ENCODE results near the gene TAF6L. TPM values are rescaled to one million over a fixed set of nuclear protein-coding genes. Genes with fewer than 3 reads are reported as not detected.
"Not testable (repeated sequence)": the region's sequence is repeated elsewhere in the genome, so short reads cannot be mapped to it uniquely, and the experiment has no call there.

The TAF6L gene
- total RNA-seq, 1 experiment from 2014 or later, result 40.2 TPM

DNA sequence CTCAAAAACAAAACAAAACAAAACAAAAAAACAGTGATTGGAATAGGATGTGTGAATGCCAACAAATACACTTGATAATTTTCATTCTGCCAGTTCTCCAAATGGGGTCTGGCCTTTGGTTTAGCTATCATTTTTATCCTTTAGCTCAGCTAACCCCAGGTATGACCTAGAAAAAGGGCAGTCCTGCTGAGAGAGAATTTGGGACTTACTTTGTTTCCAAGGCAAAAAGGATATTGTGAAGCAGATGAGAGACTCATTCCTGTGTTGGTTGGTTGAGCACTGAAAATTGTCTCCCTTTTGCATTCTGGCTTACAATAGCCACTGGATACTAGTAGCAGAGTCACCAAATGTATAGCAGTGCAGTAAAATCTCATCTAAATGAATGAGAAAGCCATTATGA, 34.0 kb upstream of the TAF6L start:
- BruUV-seq (replicated peaks), result no TSS peak
- no peak for DNase-seq
- H4K20me1 ChIP-seq (ENCODE audit: low read length), result no peaks in the 10 kb centered on the region
- CTCF ChIA-PET, result no interaction called here
- no peak for ATAC-seq
- no peaks in the 10 kb centered on the region for H3K9me3 ChIP-seq (ENCODE audit: low read length)
- no peak overlapping the region for H3K9ac ChIP-seq (ENCODE audit: low read length)
- H3K4me3 ChIP-seq (ENCODE audit: low read length), result no peak overlapping the region
- POLR2A ChIA-PET (ENCODE audit: unreplicated experiment), result interaction anchor here (0.6 kb wide), 1 partner anchor 17 kb away, joined by 4 read pairs; the partner anchor contains the start of gene ZBTB3
- no peak overlapping the region for H3K27ac ChIP-seq (ENCODE audit: low read length)
- TF ChIP-seq, protein P1, sequence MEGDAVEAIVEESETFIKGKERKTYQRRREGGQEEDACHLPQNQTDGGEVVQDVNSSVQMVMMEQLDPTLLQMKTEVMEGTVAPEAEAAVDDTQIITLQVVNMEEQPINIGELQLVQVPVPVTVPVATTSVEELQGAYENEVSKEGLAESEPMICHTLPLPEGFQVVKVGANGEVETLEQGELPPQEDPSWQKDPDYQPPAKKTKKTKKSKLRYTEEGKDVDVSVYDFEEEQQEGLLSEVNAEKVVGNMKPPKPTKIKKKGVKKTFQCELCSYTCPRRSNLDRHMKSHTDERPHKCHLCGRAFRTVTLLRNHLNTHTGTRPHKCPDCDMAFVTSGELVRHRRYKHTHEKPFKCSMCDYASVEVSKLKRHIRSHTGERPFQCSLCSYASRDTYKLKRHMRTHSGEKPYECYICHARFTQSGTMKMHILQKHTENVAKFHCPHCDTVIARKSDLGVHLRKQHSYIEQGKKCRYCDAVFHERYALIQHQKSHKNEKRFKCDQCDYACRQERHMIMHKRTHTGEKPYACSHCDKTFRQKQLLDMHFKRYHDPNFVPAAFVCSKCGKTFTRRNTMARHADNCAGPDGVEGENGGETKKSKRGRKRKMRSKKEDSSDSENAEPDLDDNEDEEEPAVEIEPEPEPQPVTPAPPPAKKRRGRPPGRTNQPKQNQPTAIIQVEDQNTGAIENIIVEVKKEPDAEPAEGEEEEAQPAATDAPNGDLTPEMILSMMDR (conservative IDR thresholded peaks at IDR 0.05; ENCODE audit: low read depth, low read length), result no peak
- TF ChIP-seq EZH2 (IDR thresholded peaks at IDR 0.05; ENCODE audit: low read length, unreplicated experiment) (no peak), EZH2phosphoT487 (IDR thresholded peaks at IDR 0.05; ENCODE audit: borderline replicate concordance, low read length) (no peak)
- no peaks in the 10 kb centered on the region for H3K27me3 ChIP-seq (ENCODE audit: low read length)
- H2AFZ ChIP-seq (ENCODE audit: low read length), result no peak overlapping the region
- H3K36me3 ChIP-seq (ENCODE audit: low read depth, low read length), result peaks cover 37% of the 10 kb centered on the region
- H3K4me1 ChIP-seq (ENCODE audit: insufficient read depth, low read length), result no peaks in the 10 kb centered on the region
- intact Hi-C loops (cut with micrococcal nuclease), result no loop called here
- H3K4me2 ChIP-seq (ENCODE audit: low read length), result no peak overlapping the region
- peaks cover 14% of the 10 kb centered on the region; the same call in 1 of the 2 replicates for H3K79me2 ChIP-seq (ENCODE audit: low read length)
- H3F3A ChIP-seq (ENCODE audit: low read length, unreplicated experiment), result no peaks in the 10 kb centered on the region
- no peaks in the 10 kb centered on the region for H3K9me2 ChIP-seq (replicated peaks; ENCODE audit: low read length)

GRCh38 chr11:62747475-62748160, 23.6 kb upstream of the TAF6L start:
- ChIA-PET POLR2A (ENCODE audit: unreplicated experiment) (no interaction called here), CTCF (interaction anchor here (0.6 kb wide), 1 partner anchor 67 kb away, joined by 4 read pairs; no protein-coding TSS in a partner anchor)
- H3K4me2 ChIP-seq (ENCODE audit: low read length), result no peak overlapping the region
- TF ChIP-seq EZH2phosphoT487 (IDR thresholded peaks at IDR 0.05; ENCODE audit: borderline replicate concordance, low read length), result no peak
- no peak for TF ChIP-seq EZH2 (IDR thresholded peaks at IDR 0.05; ENCODE audit: low read length, unreplicated experiment)
- TF ChIP-seq, protein P1 (conservative IDR thresholded peaks at IDR 0.05; ENCODE audit: low read depth, low read length), result no peak
- ATAC-seq (0 out of 2 replicates have a peak, but pooled peaks have one; percentile 22), DNase-seq (no peak)
- H2AFZ ChIP-seq (ENCODE audit: low read length), result no peak overlapping the region
- H3F3A ChIP-seq (ENCODE audit: low read length, unreplicated experiment), result no peaks in the 10 kb centered on the region
- no peak overlapping the region for H3K27ac ChIP-seq (ENCODE audit: low read length)
- H3K4me3 ChIP-seq (ENCODE audit: low read length), result no peak overlapping the region
- no peak overlapping the region for H3K9ac ChIP-seq (ENCODE audit: low read length)
- no peaks in the 10 kb centered on the region for H3K9me3 ChIP-seq (ENCODE audit: low read length)
- intact Hi-C loops (cut with micrococcal nuclease), result no loop called here
- BruUV-seq (replicated peaks), result no TSS peak
- H4K20me1 ChIP-seq (ENCODE audit: low read length), result no peaks in the 10 kb centered on the region
- H3K4me1 ChIP-seq (ENCODE audit: insufficient read depth, low read length), result peaks cover under 1% of the 10 kb centered on the region; the same call in 1 of the 2 replicates
- H3K27me3 ChIP-seq (ENCODE audit: low read length), result no peaks in the 10 kb centered on the region
- no peaks in the 10 kb centered on the region for H3K9me2 ChIP-seq (replicated peaks; ENCODE audit: low read length)
- peaks cover 2% of the 10 kb centered on the region; the same call in 1 of the 2 replicates for H3K79me2 ChIP-seq (ENCODE audit: low read length)
- peaks cover 6% of the 10 kb centered on the region; the same call in 1 of the 2 replicates for H3K36me3 ChIP-seq (ENCODE audit: low read depth, low read length)

DNA sequence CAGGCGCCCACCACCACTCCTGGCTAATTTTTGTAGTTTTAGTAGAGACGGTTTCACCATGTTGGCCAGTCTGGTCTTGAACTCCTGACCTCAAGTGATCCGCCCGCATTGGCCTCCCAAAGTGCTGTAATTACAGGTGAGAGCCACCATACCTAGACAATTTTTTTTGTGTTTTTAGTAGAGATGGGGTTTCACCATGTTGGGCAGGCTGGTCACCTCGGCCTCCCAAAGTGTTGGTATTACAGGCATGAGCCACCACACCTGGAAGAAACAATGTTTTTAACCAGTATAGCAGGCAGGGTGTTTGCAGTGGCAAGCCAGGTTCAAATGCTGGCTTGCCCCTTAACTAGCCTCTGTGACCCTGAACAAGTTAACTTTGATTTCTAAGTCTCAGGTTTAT, 21.3 kb upstream of the TAF6L start:
- H3K36me3 ChIP-seq (ENCODE audit: low read depth, low read length); H3K4me2 ChIP-seq (ENCODE audit: low read length); H3K9ac ChIP-seq (ENCODE audit: low read length); H3K4me3 ChIP-seq (ENCODE audit: low read length); CTCF ChIA-PET; ATAC-seq; DNase-seq; POLR2A ChIA-PET (ENCODE audit: unreplicated experiment); H3F3A ChIP-seq (ENCODE audit: low read length, unreplicated experiment); intact Hi-C loops (cut with micrococcal nuclease); H4K20me1 ChIP-seq (ENCODE audit: low read length); H3K27ac ChIP-seq (ENCODE audit: low read length); H3K9me3 ChIP-seq (ENCODE audit: low read length); BruUV-seq (replicated peaks); H3K9me2 ChIP-seq (replicated peaks; ENCODE audit: low read length); H2AFZ ChIP-seq (ENCODE audit: low read length); H3K27me3 ChIP-seq (ENCODE audit: low read length): not testable (repeated sequence)
- H3K4me1 ChIP-seq (ENCODE audit: insufficient read depth, low read length), result peaks cover 16% of the 10 kb centered on the region
- H3K79me2 ChIP-seq (ENCODE audit: low read length), result peaks cover 10% of the 10 kb centered on the region; the same call in 1 of the 2 replicates
